Anterior cingulate cortex (tissue), 58 donors: ENCODE measurements around the gene CTCFL.
A peak's percentile ranks its signal among the peaks of the same experiment; 100 is the strongest.
"Not testable (repeated sequence)": the region's sequence is repeated elsewhere in the genome, so short reads cannot be mapped to it uniquely, and the experiment has no call there.

Experiments used
- DNase-seq, 58 donors: peaks; one replicate each; lab custom pipeline; 2025; lab: John Stamatoyannopoulos, UW

Gene CTCFL

GRCh38 chr20:57514273-57514751 is 10.6 kb downstream of the CTCFL start:
- peak in 53 of 58 donors; percentile 12 to 73 (median 42) for DNase-seq

- DNase-seq, result no peak
Measured at GRCh38 chr20:57513199-57513598, 11.7 kb downstream of the CTCFL start.

- no peak for DNase-seq
Measured at GRCh38 chr20:57512432-57512831, 12.5 kb downstream of the CTCFL start.

- DNase-seq, result not testable (repeated sequence)
Measured at GRCh38 chr20:57511709-57512108, 13.2 kb downstream of the CTCFL start.

GRCh38 chr20:57509665-57510237 is 15.2 kb downstream of the CTCFL start:
- no peak for DNase-seq

GRCh38 chr20:57508831-57509230 is 16.1 kb downstream of the CTCFL start:
- DNase-seq, result no peak

- DNase-seq, result no peak
Measured at GRCh38 chr20:57508381-57508780, 16.6 kb downstream of the CTCFL start.

GRCh38 chr20:57507477-57507876 is 17.5 kb downstream of the CTCFL start:
- DNase-seq, result peak in 2 of 58 donors; percentile 6 to 35

- no peak for DNase-seq
Measured at GRCh38 chr20:57505979-57506378, 19.0 kb downstream of the CTCFL start.

- no peak for DNase-seq
Measured at GRCh38 chr20:57504411-57504810, 20.5 kb downstream of the CTCFL start.

GRCh38 chr20:57503035-57503658 is 21.8 kb downstream of the CTCFL start:
- DNase-seq, result peak in 5 of 58 donors; percentile 6 to 23 (median 15)

GRCh38 chr20:57502336-57502700 is 22.6 kb downstream of the CTCFL start:
- no peak for DNase-seq

GRCh38 chr20:57501461-57502335 is 23.2 kb downstream of the CTCFL start:
- DNase-seq, result no peak

GRCh38 chr20:57500962-57501361 is 24.0 kb downstream of the CTCFL start:
- no peak for DNase-seq

- no peak for DNase-seq
Measured at GRCh38 chr20:57500235-57500634, 24.7 kb downstream of the CTCFL start.

- no peak for DNase-seq
Measured at GRCh38 chr20:57499676-57500075, 25.3 kb downstream of the CTCFL start.

- peak in 5 of 58 donors; percentile 8 to 24 (median 11) for DNase-seq
Measured at GRCh38 chr20:57498425-57499400, 26.2 kb downstream of the CTCFL start.

GRCh38 chr20:57496592-57496991 is 28.3 kb downstream of the CTCFL start:
- DNase-seq, result no peak

GRCh38 chr20:57495978-57496377 is 29.0 kb downstream of the CTCFL start:
- DNase-seq, result no peak

- no peak for DNase-seq
Measured at GRCh38 chr20:57493091-57493615, 31.8 kb downstream of the CTCFL start.
